H1 (cell line): Measurements from ENCODE around the gene TRIAP1. TPM values are rescaled to one million over a fixed set of nuclear protein-coding genes. Genes with fewer than 3 reads are reported as not detected.

Experiments
- CTCF ChIA-PET: fragments of 300-600 bp; sonication (Branson Sonifier 250); formaldehyde crosslinking; loops from one replicate; lab custom pipeline; 2021; ENCODE audit not compliant: partially characterized antibody; lab: Charles Lee
- POLR2A ChIA-PET: fragments of 300-600 bp; sonication (Branson Sonifier 250); formaldehyde crosslinking; loops from one replicate; lab custom pipeline; 2021; ENCODE audit warnings: inconsistent platforms; ENCODE audit not compliant: partially characterized antibody; lab: Charles Lee
- DNase-seq, 2 experiments: peaks; one replicate each; pipeline versions ENCODE4 v3.0.0 to v3.0.0-alpha.2; 2010 to 2022; ENCODE audit warnings: low spot score in 2 of 2, low read depth in 1 of 2, mixed read lengths in 1 of 2
- FAIRE-seq: peaks from 2 replicates; lab custom pipeline; 2011; peaks lifted over from hg19 to GRCh38; lab: Jason Lieb, UNC
- H2AFZ ChIP-seq: 2 replicates; pipeline ENCODE4 v1.8.1; 2012; ENCODE audit warnings: low read length, inconsistent platforms
- H2AK5ac ChIP-seq: 2 replicates; pipeline ENCODE4 v1.6.1; 2013; ENCODE audit warnings: low read depth, low read length
- H2BK120ac ChIP-seq: replicated peaks from 2 replicates; pipeline ENCODE3; 2013; ENCODE audit warnings: low read depth, low read length, inconsistent platforms
- H2BK12ac ChIP-seq: 2 replicates; pipeline ENCODE4 v1.6.1; 2013; ENCODE audit warnings: low read depth, low read length
- H2BK15ac ChIP-seq: 2 replicates; pipeline ENCODE4 v1.6.1; 2013; ENCODE audit warnings: low read length
- H2BK20ac ChIP-seq: 2 replicates; pipeline ENCODE4 v1.6.1; 2013; ENCODE audit warnings: low read length
- H2BK5ac ChIP-seq: 2 replicates; pipeline ENCODE4 v1.6.1; 2013; ENCODE audit warnings: low read depth, low read length
- H3K14ac ChIP-seq: 2 replicates; pipeline ENCODE4 v1.6.1; 2013; ENCODE audit warnings: inconsistent platforms; ENCODE audit not compliant: insufficient read length
- H3K18ac ChIP-seq: 2 replicates; pipeline ENCODE4 v1.6.1; 2013; ENCODE audit warnings: low read length; ENCODE audit errors: extremely low read depth
- H3K23ac ChIP-seq: 2 replicates; pipeline ENCODE4 v1.6.1; 2013; ENCODE audit warnings: inconsistent platforms; ENCODE audit not compliant: insufficient read length
- H3K23me2 ChIP-seq: 2 replicates; pipeline ENCODE4 v1.6.1; 2013; ENCODE audit warnings: low read depth, low read length
- H3K27ac ChIP-seq: 2 replicates; pipeline ENCODE4 v1.6.1; 2011; ENCODE audit warnings: low read depth, low read length, inconsistent platforms
- H3K27me3 ChIP-seq, 4 experiments: replicated peaks in 1 of 4; 1 replicate in 1 of 4; 2 replicates in 3 of 4; pipeline versions ENCODE4 v1.6.1 to v1.8.1; 2011 to 2013; ENCODE audit warnings: low read length in 3 of 4, mild to moderate bottlenecking in 3 of 4, inconsistent platforms in 2 of 4, mixed read lengths in 2 of 4, moderate library complexity in 1 of 4; ENCODE audit not compliant: control insufficient read depth in 3 of 4, insufficient read depth in 3 of 4; ENCODE audit errors: extremely low read depth in 1 of 4
- H3K36me3 ChIP-seq, 4 experiments: 2 replicates each; pipeline versions ENCODE4 v1.6.1 to v1.8.1; 2011 to 2013; ENCODE audit warnings: mild to moderate bottlenecking in 4 of 4, low read length in 3 of 4, moderate library complexity in 2 of 4, control low read depth in 1 of 4, inconsistent platforms in 1 of 4; ENCODE audit not compliant: insufficient read depth in 4 of 4, control insufficient read depth in 2 of 4
- H3K4ac ChIP-seq: replicated peaks from 2 replicates; pipeline ENCODE3; 2013; ENCODE audit warnings: low read length, low read depth, mixed read lengths, inconsistent platforms; ENCODE audit not compliant: insufficient read length
- H3K4me1 ChIP-seq, 4 experiments: replicated peaks in 1 of 4; 1 replicate in 1 of 4; 2 replicates in 3 of 4; pipeline versions ENCODE4 v1.6.1 to v1.8.1; 2011 to 2013; ENCODE audit warnings: low read length in 3 of 4, inconsistent platforms in 2 of 4, mixed read lengths in 1 of 4; ENCODE audit not compliant: insufficient read depth in 4 of 4, control insufficient read depth in 3 of 4
- H3K4me2 ChIP-seq, 2 experiments: 2 replicates each; pipeline versions ENCODE4 v1.6.1 to v1.8.1; 2011 to 2013; ENCODE audit warnings: low read depth in 2 of 2, low read length in 2 of 2, control low read depth in 1 of 2, inconsistent platforms in 1 of 2, mild to moderate bottlenecking in 1 of 2; ENCODE audit not compliant: insufficient read depth in 1 of 2
- H3K4me3 ChIP-seq, 4 experiments: fragments of 200-600, 300-600 bp in 1 of 4; sonication (generic), shearing (Covaris generic), sonication (Bioruptor Twin) in 1 of 4; 2 replicates each; pipeline versions ENCODE4 v1.5.1 to v1.8.1; 2011 to 2016; ENCODE audit warnings: low read length in 4 of 4, low read depth in 3 of 4, control low read depth in 2 of 4, inconsistent platforms in 2 of 4, mild to moderate bottlenecking in 2 of 4, mixed read lengths in 1 of 4, moderate library complexity in 1 of 4; ENCODE audit not compliant: insufficient read depth in 2 of 4; ENCODE audit errors: extremely low read depth in 1 of 4
- H3K56ac ChIP-seq: replicated peaks from 2 replicates; pipeline ENCODE3; 2013; ENCODE audit warnings: low read depth, mild to moderate bottlenecking, mixed read lengths, low read length, inconsistent platforms; ENCODE audit not compliant: insufficient read length
- H3K79me1 ChIP-seq: 2 replicates; pipeline ENCODE4 v1.6.1; 2013; ENCODE audit warnings: low read depth, low read length, control low read depth
- H3K79me2 ChIP-seq, 2 experiments: 2 replicates each; pipeline versions ENCODE4 v1.6.1 to v1.8.1; 2012 to 2013; ENCODE audit warnings: low read length in 2 of 2, mild to moderate bottlenecking in 2 of 2, inconsistent platforms in 1 of 2; ENCODE audit not compliant: insufficient read depth in 2 of 2, control insufficient read depth in 1 of 2
- H3K9ac ChIP-seq, 4 experiments: replicated peaks in 1 of 4; 1 replicate in 1 of 4; 2 replicates in 3 of 4; pipeline versions ENCODE4 v1.6.1 to v1.8.1; 2011 to 2013; ENCODE audit warnings: low read depth in 3 of 4, low read length in 3 of 4, control low read depth in 2 of 4, mild to moderate bottlenecking in 2 of 4, moderate library complexity in 2 of 4, inconsistent platforms in 1 of 4; ENCODE audit errors: extremely low read depth in 1 of 4
- H3K9me3 ChIP-seq, 2 experiments: 2 replicates each; pipeline versions ENCODE4 v1.6.1 to v1.8.1; 2012 to 2013; ENCODE audit warnings: mild to moderate bottlenecking in 2 of 2, moderate library complexity in 2 of 2, control low read depth in 1 of 2, inconsistent platforms in 1 of 2, low read depth in 1 of 2, low read length in 1 of 2, mixed read lengths in 1 of 2; ENCODE audit not compliant: insufficient read depth in 2 of 2
- H4K20me1 ChIP-seq, 2 experiments: replicated peaks in 1 of 2; 2 replicates each; pipeline versions ENCODE3 to v1.8.1; 2011 to 2013; ENCODE audit warnings: inconsistent platforms in 2 of 2, low read length in 2 of 2, mild to moderate bottlenecking in 1 of 2; ENCODE audit not compliant: insufficient read depth in 2 of 2, control insufficient read depth in 1 of 2
- H4K5ac ChIP-seq: 2 replicates; pipeline ENCODE4 v1.6.1; 2013; ENCODE audit warnings: low read length, low read depth, mixed read lengths, inconsistent platforms; ENCODE audit not compliant: insufficient read length
- H4K8ac ChIP-seq: 2 replicates; pipeline ENCODE4 v1.8.0; 2013; ENCODE audit warnings: mild to moderate bottlenecking, moderate library complexity, low read length, inconsistent platforms; ENCODE audit not compliant: insufficient read depth; ENCODE audit errors: extremely low read depth
- H4K91ac ChIP-seq: replicated peaks from 2 replicates; pipeline ENCODE3; 2013; ENCODE audit warnings: low read length, mixed read lengths, inconsistent platforms; ENCODE audit not compliant: insufficient read length
- CHD1 ChIP-seq: IDR thresholded peaks from 2 replicates; pipeline ENCODE4 v1.6.1; 2012; ENCODE audit warnings: low read depth, low read length, improper control_type of control experiment
- WGBS, 2 experiments: shearing (Covaris generic) in 1 of 2; methylation state at CpG; one replicate each; pipeline versions ENCODE4 v1.1.6 to v1.1.7; 2013 to 2015; ENCODE audit warnings: low lambda C conversion rate in 2 of 2, mixed read lengths in 2 of 2, inconsistent platforms in 1 of 2, low coverage in 1 of 2, missing lambda C conversion rate in 1 of 2; ENCODE audit not compliant: insufficient replicate concordance in 2 of 2, insufficient coverage in 1 of 2, insufficient read length in 1 of 2; ENCODE audit errors: extremely low coverage in 1 of 2, missing lambda C conversion rate in 1 of 2; 5-methylcytosine and 5-hydroxymethylcytosine counted together
- polyA plus RNA-seq, 7 experiments: library from polyadenylated mRNA; depleted of rRNA in 3 of 7; stranded (reverse) in 5 of 7; unstranded in 2 of 7; fragments of >200 nt in 5 of 7; fragments of 200-250 nt in 2 of 7; gene quantifications; 1 replicate in 5 of 7; 2 replicates in 1 of 7; 4 replicates in 1 of 7; pipeline versions ENCODE4 v1.2.1 to v1.2.3, GENCODE V29; 2011 to 2013; ENCODE audit warnings: missing spikeins in 2 of 7, mixed read lengths in 2 of 7
- total RNA-seq: library from RNA; stranded (reverse); fragmentation: NEBNext Ultra II Directional; extraction: Animal tissue kit (Norgen Biotek cat#: 25700); gene quantifications from 2 replicates; pipeline ENCODE4 v1.2.1, GENCODE V29; 2021
- TF ChIP-seq, protein P1 (sequence below): IDR thresholded peaks from 2 replicates; pipeline ENCODE4 v1.6.1; 2012; ENCODE audit warnings: low read length, inconsistent platforms

Gene TRIAP1
- total and polyA plus RNA-seq, 2 of the 8 experiments (the other 6 are each of a cell fraction or from before 2014, with no cell fraction given), result 42.0 to 63.4 TPM

DNA sequence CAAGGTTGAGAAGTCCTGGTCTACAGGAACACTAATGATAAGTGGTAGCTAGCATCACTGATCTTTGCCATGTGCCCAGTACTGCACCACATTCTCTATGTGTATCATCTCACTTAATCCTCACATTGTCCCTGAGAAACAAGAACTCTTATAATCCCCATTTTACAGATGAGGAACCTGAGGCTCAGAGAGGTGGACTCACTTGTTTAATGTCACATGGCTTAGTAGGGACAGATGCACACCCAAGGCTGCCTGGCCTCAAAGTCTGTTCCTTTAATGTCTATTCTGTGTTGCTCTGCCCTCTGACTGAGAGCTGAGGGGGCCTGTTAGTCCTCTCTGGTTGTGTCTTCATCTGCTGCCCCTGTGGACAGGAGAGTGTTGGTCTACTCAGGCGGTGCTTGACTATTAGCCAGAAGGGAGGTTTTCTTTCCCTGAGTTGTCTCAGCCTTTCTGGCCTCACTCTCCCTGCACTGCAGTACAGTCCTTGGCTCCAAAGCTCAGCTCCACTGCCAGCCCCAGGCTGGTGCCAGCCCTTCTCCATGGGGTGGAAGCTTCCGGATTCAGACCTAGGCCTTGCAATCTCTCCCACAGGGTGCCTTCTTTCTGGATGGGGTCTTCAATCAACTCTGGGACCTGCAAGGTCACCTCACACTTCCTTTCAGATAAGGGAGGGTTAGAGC, 44.8 kb upstream of the TRIAP1 start:
- no peak overlapping the region for H4K5ac ChIP-seq
- H3K27ac ChIP-seq, result no peak overlapping the region
- H2BK20ac ChIP-seq, result no peak overlapping the region
- no peak overlapping the region for H3K23ac ChIP-seq
- no peak overlapping the region for H3K9ac ChIP-seq
- no peaks in the 10 kb centered on the region; a peak in 1 of 4 replicates for H3K9me3 ChIP-seq
- ChIA-PET POLR2A (interaction anchor here (0.6 to 4.6 kb wide), 7 partner anchors 10 to 47 kb away, joined by 3 to 25 read pairs (median 4); partner anchors contain the start of gene SRSF9), CTCF (interaction anchor here (0.6 to 6.6 kb wide), 5 partner anchors 8 to 625 kb away, joined by 3 to 47 read pairs (median 4); partner anchors contain the start of gene SRSF9)
- H3K4me1 ChIP-seq, result peaks cover 0 to 4% (median 0%) of the 10 kb centered on the region in 4 experiments; a peak in 2 of 7 replicates
- H3K56ac ChIP-seq, result no peak overlapping the region
- H4K8ac ChIP-seq, result no peak overlapping the region
- no peak overlapping the region for H3K4ac ChIP-seq
- H3K79me2 ChIP-seq, result no peaks in the 10 kb centered on the region
- H2AK5ac ChIP-seq, result no peak overlapping the region
- H3K36me3 ChIP-seq, result peaks cover 0 to 2% (median 0%) of the 10 kb centered on the region in 4 experiments; a peak in 2 of 8 replicates
- peaks cover 4% of the 10 kb centered on the region; the same call in 1 of the 2 replicates for H3K23me2 ChIP-seq
- DNase-seq (no peak), FAIRE-seq (no peak)
- WGBS, 2 experiments, result 67% methylated on average over 2 of the region's 2 CpGs; no CpG with 5 or more reads in 1 of the 2 experiments
- no peaks in the 10 kb centered on the region for H4K20me1 ChIP-seq
- H4K91ac ChIP-seq, result no peak overlapping the region
- H3K14ac ChIP-seq, result no peak overlapping the region
- H3K18ac ChIP-seq, result no peak overlapping the region
- TF ChIP-seq, protein P1, sequence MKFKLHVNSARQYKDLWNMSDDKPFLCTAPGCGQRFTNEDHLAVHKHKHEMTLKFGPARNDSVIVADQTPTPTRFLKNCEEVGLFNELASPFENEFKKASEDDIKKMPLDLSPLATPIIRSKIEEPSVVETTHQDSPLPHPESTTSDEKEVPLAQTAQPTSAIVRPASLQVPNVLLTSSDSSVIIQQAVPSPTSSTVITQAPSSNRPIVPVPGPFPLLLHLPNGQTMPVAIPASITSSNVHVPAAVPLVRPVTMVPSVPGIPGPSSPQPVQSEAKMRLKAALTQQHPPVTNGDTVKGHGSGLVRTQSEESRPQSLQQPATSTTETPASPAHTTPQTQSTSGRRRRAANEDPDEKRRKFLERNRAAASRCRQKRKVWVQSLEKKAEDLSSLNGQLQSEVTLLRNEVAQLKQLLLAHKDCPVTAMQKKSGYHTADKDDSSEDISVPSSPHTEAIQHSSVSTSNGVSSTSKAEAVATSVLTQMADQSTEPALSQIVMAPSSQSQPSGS, result no peak
- no peak for TF ChIP-seq CHD1
- no peak overlapping the region for H2BK5ac ChIP-seq
- H2AFZ ChIP-seq, result no peak overlapping the region
- no peak overlapping the region for H3K4me2 ChIP-seq
- H3K4me3 ChIP-seq, result no peak overlapping the region
- H3K27me3 ChIP-seq, result no peaks in the 10 kb centered on the region; a peak in 1 of 7 replicates
- no peak overlapping the region for H2BK12ac ChIP-seq
- no peak overlapping the region for H2BK15ac ChIP-seq
- H2BK120ac ChIP-seq, result no peak overlapping the region
- H3K79me1 ChIP-seq, result 0 out of 2 replicates have a peak, but pooled peaks cover 3% of the 10 kb centered on the region
